Daoy (cell line): ENCODE measurements around the gene GOT2. TPM values are rescaled to one million over a fixed set of nuclear protein-coding genes. Genes with fewer than 3 reads are reported as not detected.

Experiments used
- total RNA-seq: library from RNA; depleted of rRNA; stranded (reverse); fragments of >200 nt; shearing (Covaris generic); gene quantifications from 2 replicates; pipeline ENCODE4 v1.2.3, GENCODE V29; 2014; rRNA removed

Gene GOT2
- total RNA-seq, 1 experiment from 2014 or later, result 56.5 TPM

Other genes with a start within 250 kb of the GOT2 start
- gene NDRG4, start 234.2 kb downstream of the GOT2 start, total RNA-seq, result 5.7 and 15.9 TPM in 2 replicates
- gene SETD6, start 218.8 kb downstream of the GOT2 start, total RNA-seq, result 27.8 and 35.1 TPM in 2 replicates
- gene CNOT1, start 104.5 kb downstream of the GOT2 start, total RNA-seq, result 59.3 and 63.9 TPM in 2 replicates
- gene SLC38A7, start 49.5 kb downstream of the GOT2 start, total RNA-seq, result 6.6 and 7.8 TPM in 2 replicates